T-helper 9 cell (primary cell): ENCODE data around the gene TMEM156.

Source experiments
- DNase-seq: peaks from one replicate; pipeline ENCODE4 v3.0.0-alpha.2; 2020
- total RNA-seq, 2 donors: gene quantifications; one replicate each; lab custom pipeline; 2026; lab: John Stamatoyannopoulos, UW

The TMEM156 gene, protein sequence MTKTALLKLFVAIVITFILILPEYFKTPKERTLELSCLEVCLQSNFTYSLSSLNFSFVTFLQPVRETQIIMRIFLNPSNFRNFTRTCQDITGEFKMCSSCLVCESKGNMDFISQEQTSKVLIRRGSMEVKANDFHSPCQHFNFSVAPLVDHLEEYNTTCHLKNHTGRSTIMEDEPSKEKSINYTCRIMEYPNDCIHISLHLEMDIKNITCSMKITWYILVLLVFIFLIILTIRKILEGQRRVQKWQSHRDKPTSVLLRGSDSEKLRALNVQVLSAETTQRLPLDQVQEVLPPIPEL
- 29.2 to 30.1 reads per million in 2 donors for total RNA-seq

DNA sequence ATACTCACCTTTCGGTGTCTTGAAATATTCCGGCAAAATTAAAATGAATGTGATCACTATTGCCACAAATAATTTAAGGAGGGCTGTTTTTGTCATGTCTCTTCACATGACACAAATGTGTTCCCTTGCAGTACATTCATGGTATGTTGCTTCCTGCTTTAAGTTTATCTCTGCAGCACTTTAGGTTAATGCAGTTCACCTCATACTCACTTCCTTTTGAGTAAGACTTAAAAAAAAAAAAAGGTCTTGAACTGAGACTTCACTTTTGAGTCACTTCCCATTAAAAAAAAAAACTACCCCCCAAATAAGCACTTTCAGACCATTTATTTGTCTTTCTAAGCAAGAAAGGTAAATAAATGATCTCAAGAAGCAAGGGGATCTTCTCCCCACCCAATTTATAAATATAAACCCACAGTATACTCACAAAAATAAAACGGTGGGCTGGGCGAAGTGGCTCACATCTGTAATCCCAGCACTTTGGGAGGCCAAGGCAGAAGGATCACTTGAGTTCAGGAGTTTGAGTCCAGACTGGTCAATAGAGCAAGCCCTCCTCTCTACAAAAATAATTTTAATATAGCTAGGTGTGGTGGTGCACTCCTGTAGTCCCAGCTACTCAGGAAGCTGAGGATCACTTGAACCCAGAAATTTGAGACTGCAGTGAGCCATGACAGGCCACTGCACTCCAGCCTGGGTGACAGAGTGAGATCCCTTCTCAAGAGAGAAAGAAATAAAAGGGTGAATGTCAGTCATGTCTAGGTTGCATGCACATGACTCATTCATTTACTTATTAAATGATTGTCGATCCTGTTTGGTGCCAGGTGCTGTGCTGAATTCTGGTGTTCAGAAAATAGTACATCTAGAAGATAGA is at the start of gene TMEM156:
TMEM156 (minus strand) TSS at position 192 of the 868 bp plus-strand sequence; CDS start at position 96, 96 bp downstream.
- DNase-seq = peak; percentile 9

GRCh38 chr4:39078829-39079228 is 46.6 kb upstream of the TMEM156 start:
- no peak for DNase-seq

DNA sequence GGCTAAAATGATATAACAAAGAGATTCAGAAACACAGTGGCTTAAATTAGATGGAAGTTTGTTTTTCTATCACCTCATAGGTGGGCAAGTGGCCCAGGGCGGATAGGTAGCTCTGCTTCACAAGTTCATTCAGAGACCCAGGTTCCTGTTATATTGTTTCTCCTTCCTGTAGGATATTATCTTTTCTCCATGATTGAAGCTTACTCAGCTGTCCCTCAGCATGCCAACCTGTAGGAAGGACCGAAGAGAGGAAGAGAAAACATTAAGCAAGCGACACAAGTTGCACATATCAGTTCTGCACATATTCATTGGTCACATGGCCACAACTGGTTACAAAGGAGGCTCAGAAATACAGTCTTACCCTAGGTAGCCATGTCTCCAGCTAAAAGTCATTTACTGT is 36.7 kb upstream of the TMEM156 start:
- DNase-seq = no peak

GRCh38 chr4:39067451-39067850 is 35.2 kb upstream of the TMEM156 start:
- no peak for DNase-seq

GRCh38 chr4:39067031-39067430 is 34.8 kb upstream of the TMEM156 start:
- DNase-seq = no peak

DNA sequence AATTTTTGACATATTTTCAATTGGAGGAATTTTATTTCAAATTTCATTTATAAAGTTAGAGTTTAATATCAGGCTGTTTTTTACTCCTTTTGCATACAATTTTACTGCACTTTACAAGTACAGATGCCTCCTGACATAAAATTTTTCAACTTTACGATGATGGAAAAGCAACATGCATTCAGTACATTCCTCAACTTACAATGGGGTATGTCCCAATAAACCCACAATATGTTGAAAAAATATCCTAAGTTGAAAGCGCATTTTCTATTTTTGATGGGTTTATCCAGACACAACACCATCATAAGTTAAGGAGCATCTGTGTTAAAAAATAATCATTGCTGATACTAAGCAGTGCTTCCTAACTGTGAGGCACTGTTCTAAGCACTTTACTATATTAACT is 34.2 kb upstream of the TMEM156 start:
- no peak for DNase-seq

DNA sequence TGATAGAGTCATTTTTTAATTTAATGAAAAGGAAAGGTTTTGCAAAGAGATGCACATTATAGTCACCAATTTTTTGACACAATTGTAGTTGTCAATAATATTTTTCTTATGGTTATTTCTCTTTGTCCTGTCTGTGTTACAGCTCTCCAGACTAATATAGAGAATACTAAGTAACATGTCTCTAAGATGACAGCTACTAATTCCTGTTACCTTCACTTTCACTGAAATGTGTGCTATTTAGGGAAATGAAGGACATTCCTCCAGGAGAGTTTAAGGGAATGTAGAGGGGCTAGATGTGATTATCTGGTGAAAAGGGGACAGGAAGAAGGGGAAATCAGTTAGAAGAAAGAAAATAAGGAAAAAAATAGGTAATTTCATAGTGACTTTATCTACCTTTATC is 31.2 kb upstream of the TMEM156 start:
- no peak for DNase-seq

GRCh38 chr4:39062770-39063097 is 30.5 kb upstream of the TMEM156 start:
- no peak for DNase-seq

GRCh38 chr4:39062094-39062769 is 30.0 kb upstream of the TMEM156 start, which contains the start of gene KLHL5:
TSS of gene KLHL5 (plus strand) at chr4:39062232. CDS start at chr4:39062653, 421 bp downstream.
- DNase-seq = no peak

DNA sequence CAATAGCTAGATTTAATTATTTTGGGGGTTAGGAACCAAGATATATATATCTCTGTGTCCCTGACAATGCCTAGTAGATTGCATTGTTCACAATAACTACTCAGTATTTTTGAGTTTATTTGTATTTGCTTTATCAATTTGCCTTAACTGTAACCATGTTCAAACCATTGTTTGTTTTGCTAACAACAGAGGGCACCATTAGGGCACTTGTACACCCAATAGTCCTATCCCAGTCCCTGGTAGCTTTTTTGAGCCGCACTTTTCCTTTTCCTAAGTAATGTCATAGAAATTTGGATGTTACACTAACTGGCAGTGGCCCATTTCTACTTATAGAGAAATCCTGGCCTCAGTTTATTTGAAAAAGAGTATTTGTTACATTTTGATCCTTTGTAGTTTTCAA is 29.2 kb upstream of the TMEM156 start:
- no peak for DNase-seq

GRCh38 chr4:39056023-39056422 is 23.8 kb upstream of the TMEM156 start:
- DNase-seq = no peak

DNA sequence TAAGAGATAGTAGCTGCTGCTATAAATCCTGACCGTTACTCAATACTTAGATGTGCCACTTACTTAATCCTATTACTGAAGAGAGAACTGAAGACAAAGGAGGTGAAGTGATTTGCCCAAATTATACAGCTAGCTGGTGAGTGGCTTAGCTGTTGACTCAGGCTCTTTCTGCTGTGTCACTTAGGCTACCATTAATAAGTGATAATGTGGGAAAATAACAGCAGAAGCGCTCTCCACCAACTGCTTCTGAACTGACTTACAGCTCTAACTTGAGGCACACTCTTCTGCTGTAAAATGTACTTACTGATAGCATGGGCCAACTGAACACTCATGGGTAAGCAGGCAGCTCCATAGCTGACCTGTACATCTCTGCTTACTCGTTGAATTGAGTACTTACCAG is 22.3 kb upstream of the TMEM156 start:
- no peak for DNase-seq

DNA sequence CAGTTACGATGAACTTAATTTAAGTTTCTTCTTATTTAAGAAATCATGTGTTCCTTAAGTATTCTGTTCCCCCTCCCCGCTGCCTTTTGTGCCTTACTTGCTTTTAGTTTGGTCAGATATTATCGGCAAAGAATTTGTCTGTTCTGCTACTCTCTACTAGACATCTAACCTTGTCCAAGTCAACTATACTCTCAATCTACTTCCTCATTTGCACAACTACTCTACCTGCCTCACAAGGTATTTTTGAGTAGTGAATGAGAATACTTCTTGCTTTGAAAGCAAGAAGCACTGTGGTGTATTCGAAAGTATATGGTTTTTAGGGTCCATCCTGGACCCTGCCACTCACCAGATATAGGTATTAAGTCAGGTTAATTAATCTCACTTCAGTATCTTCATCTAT is 21.8 kb upstream of the TMEM156 start:
- no peak for DNase-seq

GRCh38 chr4:39051492-39051891 is 19.3 kb upstream of the TMEM156 start:
- no peak for DNase-seq

GRCh38 chr4:39050590-39050989 is 18.4 kb upstream of the TMEM156 start:
- no peak for DNase-seq

GRCh38 chr4:39048311-39048710 is 16.1 kb upstream of the TMEM156 start:
- no peak for DNase-seq

DNA sequence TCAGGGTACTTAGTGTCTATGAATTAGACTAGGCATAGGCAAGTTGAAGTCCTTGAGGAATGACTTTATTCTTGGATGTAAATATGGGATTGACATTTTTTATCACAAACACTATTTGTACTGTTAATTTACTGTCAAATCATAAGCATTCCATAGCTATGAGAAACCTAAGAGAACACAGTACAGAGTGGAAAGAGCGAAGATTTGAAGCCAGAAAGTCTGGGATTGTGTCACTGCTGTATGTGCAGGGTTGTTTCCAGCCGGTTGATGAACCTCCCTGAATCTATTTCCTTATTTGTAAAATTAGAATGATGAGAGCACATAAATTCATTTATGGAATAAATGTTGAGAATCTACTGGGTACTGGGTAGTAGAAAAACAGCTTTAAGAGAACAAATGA is 15.5 kb upstream of the TMEM156 start:
- DNase-seq = no peak

DNA sequence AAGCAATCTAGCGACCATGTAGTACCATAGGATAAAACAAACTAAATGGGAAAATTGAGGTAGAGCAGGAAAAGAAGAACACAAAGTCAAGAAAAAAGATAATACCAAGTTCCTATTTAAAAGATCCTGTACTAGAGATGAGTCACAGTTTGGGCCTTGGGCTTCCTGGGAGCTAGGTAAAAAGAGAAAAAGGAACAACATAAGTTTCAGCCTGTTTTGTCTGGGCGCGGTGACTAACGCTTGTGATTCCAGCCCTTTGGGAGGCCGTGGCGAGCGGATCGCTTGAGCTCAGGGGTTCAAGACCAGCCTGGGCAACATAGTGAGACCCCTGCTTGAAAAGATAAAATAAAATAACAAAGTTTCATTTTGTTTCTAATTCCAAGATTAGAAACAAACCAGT is 14.0 kb upstream of the TMEM156 start:
- DNase-seq = peak; percentile 16

DNA sequence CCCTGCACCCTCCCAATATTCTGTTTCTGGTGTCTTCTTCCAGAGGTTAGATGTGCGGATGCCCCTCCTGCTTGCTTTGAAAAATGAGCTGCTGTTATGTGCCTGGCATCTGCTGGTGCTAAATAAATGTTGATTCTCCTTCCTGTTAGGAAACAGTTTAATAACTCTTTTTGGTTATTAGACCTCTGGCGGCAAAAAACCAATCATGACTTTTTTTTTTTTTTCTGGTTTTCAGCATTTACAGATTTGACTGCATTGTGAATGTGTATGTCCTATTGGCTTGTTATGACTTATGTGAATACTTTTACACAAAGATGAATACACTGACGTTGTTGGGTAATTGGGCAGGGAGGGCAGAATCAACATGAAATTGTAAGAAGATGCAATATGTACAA is 13.6 kb upstream of the TMEM156 start:
- peak; percentile 7 for DNase-seq

- DNase-seq = no peak
Observed at GRCh38 chr4:39044956-39045826, 13.0 kb upstream of the TMEM156 start.

GRCh38 chr4:39044364-39044955 is 12.3 kb upstream of the TMEM156 start:
- peak; percentile 98 for DNase-seq

GRCh38 chr4:39043861-39044363 is 11.7 kb upstream of the TMEM156 start:
- no peak for DNase-seq
